Activated CD8-positive, alpha-beta memory T cell treated with anti-CD3 and anti-CD28 coated beads for 24 hours (primary cell): ENCODE measurements around the gene CELSR1.

Experiments used
- DNase-seq: peaks from one replicate; pipeline ENCODE4 v3.0.0-alpha.2; 2020

The CELSR1 gene

GRCh38 chr22:46360097-46360496 is 177.3 kb downstream of the CELSR1 start:
- DNase-seq = no peak

DNA sequence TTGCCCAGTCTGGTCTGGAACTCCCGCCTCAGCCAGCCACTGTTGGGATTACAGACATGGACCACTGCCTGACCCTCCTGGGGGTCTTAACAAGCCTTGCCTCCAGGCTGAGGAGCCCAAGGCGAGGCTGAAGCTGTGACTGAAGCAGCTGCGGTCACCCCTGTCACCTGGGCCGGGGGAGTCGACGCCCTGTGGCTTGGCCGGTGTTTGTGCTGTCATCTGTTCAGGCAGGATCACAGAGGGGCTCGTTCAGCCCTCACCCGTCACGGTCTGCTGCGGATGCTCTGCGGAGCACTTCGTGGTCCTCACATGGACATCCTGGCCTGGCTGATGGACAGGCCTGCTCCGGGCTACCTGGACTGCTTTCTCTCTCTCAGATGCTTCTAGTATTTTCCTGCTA is 178.1 kb downstream of the CELSR1 start:
- no peak for DNase-seq

GRCh38 chr22:46358766-46359165 is 178.7 kb downstream of the CELSR1 start:
- no peak for DNase-seq

DNA sequence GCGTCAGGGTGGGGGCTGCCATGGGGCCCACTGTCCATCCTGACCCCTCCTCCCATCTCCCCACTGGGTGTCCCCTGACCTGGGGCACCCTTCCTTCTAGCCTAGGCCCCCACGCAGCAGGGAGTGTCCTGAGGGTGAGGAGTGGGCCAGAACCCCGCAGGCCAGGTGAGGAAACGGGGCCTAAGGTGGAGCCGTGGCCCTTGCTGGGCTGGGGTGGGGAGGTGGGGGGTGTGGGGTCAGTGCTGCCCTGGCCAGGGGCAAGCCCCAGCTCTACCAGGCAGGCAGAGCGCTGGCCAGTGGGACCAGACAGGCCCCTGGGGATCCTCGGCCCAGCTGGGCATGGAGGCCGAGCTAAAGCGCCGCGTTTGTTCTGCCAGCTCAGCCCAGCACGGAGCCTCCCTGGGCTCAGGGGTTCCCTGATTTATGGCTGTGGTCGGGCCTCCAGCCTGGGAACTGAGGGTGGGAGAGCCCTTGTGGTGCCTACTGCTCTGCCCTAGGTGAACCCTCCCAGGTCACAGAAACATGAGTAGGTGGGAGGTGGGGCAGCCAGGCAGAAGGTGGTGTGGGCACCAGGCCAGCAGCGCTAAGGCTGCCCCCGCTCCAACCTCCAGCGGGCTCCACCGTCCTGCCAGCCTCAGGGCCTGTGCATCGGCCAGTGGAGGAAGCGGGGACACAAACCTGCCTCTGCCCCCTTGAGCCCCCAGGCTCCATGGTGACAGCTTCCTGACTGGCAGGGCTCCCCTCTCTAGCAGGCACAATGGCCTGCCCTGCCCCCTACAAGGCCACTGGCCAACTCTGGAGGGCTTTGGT is 179.5 kb downstream of the CELSR1 start:
- no peak for DNase-seq

DNA sequence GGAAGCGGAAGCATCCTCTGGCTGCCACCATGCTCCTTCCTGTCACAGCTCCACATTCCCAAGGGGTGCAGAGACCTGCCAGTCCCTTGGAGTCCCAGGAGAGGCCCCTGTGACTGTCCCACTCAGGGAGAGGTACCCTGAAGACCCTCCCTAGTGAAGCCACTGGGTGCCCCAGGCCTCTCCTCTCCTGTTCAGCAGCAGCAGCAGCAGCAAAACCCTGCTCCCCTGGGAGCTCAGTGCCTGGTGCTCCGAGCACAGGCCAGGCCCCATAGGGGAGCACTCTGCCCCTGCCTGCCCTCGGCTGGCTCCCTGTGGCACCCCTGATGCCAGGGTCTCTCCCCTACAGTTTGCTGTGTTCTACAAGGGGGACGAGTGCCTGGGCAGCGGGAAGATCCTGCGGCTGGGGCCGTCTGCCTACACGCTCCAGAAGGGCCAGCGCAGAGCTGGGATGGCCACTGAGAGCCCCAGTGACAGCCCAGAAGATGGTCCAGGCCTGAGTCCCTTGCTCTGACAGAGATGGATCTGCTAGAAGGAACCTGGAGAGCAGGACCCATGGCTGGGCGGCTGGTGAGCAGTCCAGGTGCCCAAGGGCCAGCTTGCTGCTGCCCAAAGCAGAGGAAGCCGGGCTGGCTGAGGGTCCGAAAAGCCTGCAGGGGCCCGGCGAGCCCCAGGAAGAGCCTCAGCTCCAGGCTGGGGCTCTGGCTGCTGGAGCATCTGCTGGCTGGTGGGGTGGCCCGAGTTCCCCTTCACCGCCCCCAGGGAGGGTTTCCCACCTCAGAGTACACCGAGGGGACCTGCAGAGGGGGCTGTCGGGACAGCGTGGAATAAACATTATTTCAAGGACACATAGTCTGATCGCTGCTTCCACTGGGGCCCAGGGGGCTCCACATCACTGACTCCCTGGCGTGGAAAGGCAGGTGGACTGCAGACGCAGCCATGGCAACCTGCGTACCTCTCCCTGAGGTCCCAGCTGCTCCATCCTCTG is 180.6 kb downstream of the CELSR1 start:
- no peak for DNase-seq

- no peak for DNase-seq
Measured at GRCh38 chr22:46355996-46356471, 181.4 kb downstream of the CELSR1 start.

DNA sequence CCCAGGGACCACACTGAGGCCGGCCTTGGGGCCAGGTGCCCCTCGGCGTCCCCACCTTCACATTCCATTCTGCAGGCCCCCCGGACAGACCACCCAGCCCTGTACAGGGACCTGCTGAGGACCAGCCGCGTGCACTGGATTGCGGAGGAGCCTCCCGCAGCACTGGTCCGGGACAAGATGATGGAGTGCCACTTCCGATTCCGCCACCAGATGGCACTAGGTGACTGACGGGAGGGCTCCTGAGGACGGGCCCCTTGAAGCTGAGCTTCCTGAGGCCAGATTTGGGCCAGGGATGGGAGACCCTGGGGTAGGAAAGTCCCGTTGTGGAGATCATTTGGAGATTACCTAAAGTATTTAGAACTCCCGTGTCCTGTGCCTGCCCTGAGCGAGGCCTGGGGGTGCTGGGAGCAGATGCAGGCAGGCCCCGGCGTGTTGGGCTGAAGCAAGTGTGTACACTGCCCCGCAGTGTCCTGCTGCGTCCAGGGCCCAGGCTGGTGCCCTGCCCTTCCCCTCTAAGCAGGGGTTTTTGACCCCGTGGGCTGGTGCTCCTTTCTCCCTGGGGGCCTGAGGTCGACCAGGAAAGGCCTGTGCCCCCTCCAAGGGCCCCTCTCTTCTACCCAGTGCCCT is 181.9 kb downstream of the CELSR1 start:
- peak; percentile 85 for DNase-seq

DNA sequence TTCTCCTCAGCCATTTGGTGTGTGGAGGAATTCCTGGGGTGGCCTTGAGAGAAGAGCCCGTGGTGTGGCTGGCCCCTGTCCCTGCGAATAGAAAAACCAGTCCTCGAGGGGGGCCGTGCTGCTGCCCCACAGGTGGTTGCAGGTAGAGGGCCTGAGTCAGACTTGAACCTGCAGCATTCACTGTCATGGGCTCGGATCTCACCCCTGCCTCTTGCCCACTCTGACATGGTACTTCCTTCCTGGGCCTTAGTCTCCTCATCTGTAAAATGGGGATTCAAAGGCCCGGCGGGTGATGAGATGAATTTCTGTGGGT is 182.5 kb downstream of the CELSR1 start:
- no peak for DNase-seq

DNA sequence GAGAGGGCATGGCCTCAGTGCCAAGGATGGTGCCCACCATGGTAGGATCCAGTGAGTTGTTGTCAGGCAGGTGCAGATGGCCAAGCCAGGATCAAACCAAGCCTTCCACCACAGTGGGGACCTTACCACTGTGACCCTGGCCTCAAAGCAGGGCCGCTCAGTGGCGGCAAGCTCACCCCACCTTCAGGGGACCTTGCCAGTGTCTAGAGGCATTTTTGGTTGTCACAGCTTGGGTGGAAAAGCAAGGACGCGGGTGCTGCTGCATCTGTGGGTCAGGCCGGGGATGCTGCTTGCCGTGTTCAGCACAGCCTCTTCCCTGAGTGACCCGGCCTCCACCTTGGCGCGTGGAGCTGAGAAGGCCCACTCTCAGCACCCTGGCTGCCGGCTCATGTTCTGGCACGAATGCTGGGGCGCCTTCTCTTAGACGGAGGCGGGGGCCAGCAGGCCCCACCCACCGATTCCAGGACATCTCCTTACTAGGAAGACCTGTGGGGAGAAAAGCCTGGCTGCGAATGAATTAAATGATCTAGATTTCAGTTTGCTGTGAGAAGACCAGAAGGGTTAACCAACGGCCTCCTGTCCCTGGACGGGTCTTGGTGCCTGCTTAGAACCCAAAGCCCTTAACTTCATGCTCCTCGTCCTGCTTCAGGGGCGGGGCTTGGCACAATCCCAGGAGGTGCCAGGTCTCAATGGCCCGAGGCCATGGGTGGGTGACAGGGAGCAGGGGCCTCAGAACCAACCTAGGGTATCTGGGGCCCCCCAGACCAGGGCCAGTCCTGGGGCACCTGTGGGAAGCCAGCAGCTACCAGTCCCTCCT is 183.0 kb downstream of the CELSR1 start:
- DNase-seq = no peak

GRCh38 chr22:46353483-46354105 is 183.8 kb downstream of the CELSR1 start:
- DNase-seq = no peak

- no peak for DNase-seq
Measured at GRCh38 chr22:46352691-46353386, 184.6 kb downstream of the CELSR1 start.

- no peak for DNase-seq
Measured at GRCh38 chr22:46352276-46352675, 185.1 kb downstream of the CELSR1 start.

DNA sequence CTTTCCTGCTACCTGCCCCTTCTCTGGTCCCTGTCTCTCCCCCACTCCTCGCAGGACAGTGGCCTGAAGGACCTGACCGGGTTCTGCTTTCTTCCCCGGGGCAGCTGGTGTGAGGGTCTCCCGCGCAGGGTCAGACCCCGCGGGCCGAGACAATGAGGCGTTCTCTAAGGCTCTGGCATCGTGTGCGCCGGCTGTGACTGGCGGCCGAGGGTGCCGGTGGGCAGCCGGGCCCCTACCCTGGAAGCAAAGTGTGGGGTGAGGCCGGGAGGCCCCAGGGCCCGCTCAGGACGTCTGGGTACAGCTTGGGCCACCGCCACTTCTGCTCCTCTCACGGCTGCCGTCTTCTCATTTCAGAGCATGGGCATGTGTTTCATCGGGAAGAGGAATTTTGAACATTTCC is 185.7 kb downstream of the CELSR1 start:
- DNase-seq = no peak

DNA sequence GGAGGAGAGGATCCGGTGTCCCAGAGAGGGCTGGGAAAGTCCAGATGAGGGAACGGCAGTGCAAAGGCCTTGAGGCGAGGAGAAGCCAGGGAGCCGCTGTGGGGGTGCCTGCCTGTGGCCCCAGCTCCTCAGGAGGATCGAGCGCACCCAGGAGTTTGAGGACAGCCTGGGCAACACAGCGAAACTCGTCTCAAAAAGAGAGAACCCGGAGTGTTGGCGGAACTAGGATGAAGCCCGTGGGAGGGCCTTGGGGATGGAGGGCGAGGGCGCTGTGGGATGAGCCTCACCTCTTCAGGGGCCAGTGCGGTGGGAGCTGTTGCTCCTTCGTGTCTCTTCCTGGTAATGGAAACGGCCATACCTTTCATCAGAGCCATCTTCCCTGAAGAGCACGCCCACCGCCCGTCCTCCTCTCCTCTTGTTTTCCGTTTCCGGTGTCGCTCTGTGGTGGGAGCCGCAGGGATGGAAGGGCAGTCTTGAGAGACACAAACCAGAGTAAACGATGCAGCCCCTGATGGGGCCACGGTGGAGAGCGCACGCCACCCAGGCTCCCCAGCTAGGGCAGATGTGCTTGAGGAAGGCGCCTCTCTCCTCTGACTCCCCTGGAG is 186.2 kb downstream of the CELSR1 start:
- no peak for DNase-seq

DNA sequence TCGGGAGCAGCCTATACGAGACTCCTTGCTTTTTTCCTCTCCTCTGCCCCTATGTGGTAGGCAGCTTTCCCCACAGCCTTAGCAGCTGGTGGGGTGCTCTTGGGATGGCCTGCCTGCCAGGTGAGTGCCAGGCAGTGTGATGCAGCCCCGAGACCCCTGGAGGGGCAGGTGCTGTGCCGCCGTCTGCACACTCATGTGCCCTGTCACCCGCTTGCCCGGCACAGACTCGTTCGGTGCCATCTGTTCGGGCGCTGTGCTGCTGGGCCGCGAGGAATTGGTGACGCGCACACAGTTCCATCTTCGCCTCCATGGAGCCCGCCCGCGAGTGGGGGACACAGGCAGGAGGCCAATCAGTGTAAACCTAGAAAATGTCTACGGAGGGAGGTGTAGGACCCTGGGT is 186.8 kb downstream of the CELSR1 start:
- DNase-seq = no peak

DNA sequence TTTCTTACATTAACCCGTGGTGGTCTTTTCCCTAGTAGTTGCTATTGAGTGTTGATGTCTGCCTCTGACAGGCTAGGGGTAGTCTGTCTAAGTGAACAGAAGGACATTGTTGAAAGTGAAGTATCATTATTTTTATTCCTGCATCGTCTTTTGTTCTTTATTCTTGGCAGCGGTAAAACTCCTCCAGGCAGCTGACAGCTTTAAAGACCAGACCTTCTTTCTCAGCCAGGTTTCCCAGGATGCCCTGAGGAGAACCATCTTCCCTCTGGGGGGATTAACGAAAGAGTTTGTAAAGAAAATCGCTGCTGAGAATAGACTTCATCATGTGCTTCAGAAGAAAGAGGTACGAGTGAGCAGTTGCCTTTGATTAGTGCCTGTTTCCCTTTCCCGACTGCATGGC is 187.3 kb downstream of the CELSR1 start:
- DNase-seq = no peak

DNA sequence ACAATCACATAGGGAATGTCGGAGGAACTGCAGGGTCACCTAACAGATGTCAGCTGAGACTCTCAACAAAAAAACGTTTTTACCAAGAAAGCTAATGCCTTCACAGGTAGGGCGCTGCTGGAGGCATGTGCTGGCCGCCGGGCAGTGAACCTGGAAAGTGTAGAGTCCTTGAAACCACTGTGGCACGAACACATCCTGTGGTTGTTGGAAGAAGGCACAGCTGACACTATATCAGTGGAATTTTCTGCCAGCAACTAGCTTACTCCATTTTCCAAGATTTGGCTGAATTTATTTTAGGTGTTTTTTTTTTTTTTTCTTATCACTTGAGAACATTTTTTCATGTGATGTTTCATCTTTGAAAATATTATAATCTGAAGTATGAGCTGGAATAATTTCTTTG is 187.7 kb downstream of the CELSR1 start:
- DNase-seq = no peak

DNA sequence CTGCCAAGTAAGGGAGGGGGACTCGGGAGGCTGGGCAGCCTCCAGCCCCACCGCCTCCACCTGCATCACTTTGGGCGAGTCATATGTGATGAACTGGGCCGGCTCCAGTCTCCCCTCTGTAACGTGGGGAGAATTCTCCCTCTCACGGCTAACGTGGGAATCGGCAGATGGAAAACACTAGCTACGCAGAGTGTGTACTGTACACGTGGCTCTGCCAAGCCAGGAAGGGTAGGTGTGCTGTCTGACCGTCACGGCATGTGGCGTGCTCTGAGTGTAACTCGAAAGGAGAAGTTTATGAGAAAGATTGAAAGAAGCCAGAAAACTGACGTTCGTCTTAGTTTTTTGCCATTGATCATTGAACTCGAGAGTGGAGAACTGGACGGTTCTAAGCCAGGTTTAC is 188.2 kb downstream of the CELSR1 start:
- no peak for DNase-seq

DNA sequence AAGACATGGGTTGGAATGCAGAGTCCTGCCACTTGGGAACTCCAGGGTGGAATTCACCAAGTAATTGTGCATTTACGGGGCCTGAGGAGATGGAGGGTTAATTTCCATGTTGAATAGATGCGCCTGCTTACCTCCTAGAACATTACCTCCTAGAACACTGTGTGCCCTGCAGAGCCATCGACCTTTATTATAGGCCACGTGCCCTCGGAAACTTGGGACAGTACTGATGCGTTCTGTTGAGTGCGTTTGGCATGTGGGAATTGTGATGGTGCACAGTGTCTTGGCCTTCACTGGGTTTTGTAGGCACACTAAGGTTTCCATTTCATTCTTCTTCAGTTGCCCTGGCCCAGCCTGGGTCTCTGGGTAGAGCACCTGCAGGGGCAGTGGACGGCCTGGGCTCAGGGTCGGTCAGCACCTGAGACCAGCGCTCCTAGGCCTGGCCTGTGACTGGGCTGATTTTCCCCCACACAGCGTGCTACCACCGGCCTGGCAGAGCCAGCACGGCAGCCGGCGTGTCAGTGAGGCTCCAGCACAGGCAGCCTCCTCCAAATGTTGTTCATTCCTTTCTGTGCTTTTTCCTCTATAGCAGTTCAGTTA is 189.2 kb downstream of the CELSR1 start:
- DNase-seq = no peak

DNA sequence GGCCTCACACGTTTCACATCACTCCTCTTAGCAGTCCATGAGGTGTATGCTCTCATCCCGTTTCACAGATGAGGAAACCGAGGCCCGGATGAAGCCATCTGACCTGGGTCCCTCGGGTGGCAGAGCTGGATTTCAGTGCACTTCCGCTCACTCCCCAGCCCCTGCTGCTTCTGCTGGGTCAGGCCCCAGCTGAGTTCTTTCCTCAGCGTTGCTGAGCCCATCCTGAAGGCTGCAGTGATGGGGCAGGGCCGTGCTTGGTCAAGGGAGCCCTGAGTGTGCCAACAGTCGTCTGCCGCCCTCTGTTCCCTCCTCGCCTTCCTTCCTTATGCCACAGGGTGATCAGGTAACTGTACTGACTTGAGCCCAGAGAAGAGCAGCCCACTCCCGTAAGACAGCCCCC is 189.8 kb downstream of the CELSR1 start:
- no peak for DNase-seq
